HFFc6 (cell line): Measurements from ENCODE around the gene SMG7. TPM values are rescaled to one million over a fixed set of nuclear protein-coding genes. Genes with fewer than 3 reads are reported as not detected.

Experiments
- DNase-seq: peaks from one replicate; pipeline ENCODE4 v3.0.0-alpha.2; 2018
- H3K27ac Mint-ChIP-seq: 2 replicates; pipeline ENCODE4 v1.8.0; 2020; ENCODE audit warnings: mild to moderate bottlenecking, mixed read lengths
- H3K27me3 Mint-ChIP-seq: 2 replicates; pipeline ENCODE4 v1.8.0; 2021; ENCODE audit warnings: mild to moderate bottlenecking, moderate library complexity, mixed read lengths; ENCODE audit not compliant: insufficient read depth
- H3K36me3 Mint-ChIP-seq: 2 replicates; pipeline ENCODE4 v1.8.0; 2021; ENCODE audit warnings: low read depth, mixed read lengths
- H3K4me1 Mint-ChIP-seq: 2 replicates; pipeline ENCODE4 v1.8.0; 2020; ENCODE audit warnings: low read depth, mixed read lengths
- H3K4me3 Mint-ChIP-seq: 2 replicates; pipeline ENCODE4 v1.8.0; 2020; ENCODE audit warnings: mild to moderate bottlenecking, moderate library complexity, mixed read lengths
- H3K9me3 Mint-ChIP-seq: 2 replicates; pipeline ENCODE4 v1.8.0; 2020; ENCODE audit warnings: mild to moderate bottlenecking, mixed read lengths
- total RNA-seq, 6 experiments: library from RNA; stranded (reverse); fragmentation: NEBNext Ultra II Directional; extraction: Animal tissue kit (Norgen Biotek cat#: 25700); gene quantifications; 2 replicates in 1 of 6; 3 replicates in 5 of 6; pipeline ENCODE4 v1.2.3, GENCODE V29; 2021
- TF ChIP-seq, protein P1 (sequence below): fragments of 200-600 bp; sonication (generic); IDR thresholded peaks from 2 replicates; pipeline ENCODE4 v1.5.0; 2021; ENCODE audit warnings: antibody characterized with exemption, mild to moderate bottlenecking

SMG7 gene
- total RNA-seq, 6 experiments from 2014 or later = 49.5 to 63.6 (median 55.5) TPM

DNA sequence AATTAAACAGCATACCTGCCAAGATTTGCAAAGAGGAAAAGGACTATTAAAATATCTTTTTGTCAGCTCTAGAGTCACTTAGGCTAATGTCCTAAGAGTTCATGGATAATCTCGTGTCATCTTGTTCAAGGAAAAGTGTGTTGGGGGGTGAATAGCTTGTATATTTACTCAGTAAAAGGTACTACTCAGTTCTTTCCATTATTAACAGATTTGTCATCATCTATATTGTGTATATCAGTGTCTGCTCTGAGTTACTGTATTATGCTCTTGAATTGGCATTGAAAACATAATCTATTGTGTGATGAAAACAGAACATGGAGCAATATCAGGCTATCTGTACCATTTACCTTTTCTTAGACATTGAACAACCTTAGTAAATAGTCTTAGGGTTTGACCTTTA, 41.9 kb downstream of the SMG7 start:
- H3K27me3 Mint-ChIP-seq = no peaks in the 10 kb centered on the region
- H3K4me3 Mint-ChIP-seq = peak overlapping the region; percentile 67; the same call in 1 of the 2 replicates
- H3K4me1 Mint-ChIP-seq = peaks cover 45% of the 10 kb centered on the region
- peaks cover 20% of the 10 kb centered on the region for H3K36me3 Mint-ChIP-seq
- TF ChIP-seq, protein P1, sequence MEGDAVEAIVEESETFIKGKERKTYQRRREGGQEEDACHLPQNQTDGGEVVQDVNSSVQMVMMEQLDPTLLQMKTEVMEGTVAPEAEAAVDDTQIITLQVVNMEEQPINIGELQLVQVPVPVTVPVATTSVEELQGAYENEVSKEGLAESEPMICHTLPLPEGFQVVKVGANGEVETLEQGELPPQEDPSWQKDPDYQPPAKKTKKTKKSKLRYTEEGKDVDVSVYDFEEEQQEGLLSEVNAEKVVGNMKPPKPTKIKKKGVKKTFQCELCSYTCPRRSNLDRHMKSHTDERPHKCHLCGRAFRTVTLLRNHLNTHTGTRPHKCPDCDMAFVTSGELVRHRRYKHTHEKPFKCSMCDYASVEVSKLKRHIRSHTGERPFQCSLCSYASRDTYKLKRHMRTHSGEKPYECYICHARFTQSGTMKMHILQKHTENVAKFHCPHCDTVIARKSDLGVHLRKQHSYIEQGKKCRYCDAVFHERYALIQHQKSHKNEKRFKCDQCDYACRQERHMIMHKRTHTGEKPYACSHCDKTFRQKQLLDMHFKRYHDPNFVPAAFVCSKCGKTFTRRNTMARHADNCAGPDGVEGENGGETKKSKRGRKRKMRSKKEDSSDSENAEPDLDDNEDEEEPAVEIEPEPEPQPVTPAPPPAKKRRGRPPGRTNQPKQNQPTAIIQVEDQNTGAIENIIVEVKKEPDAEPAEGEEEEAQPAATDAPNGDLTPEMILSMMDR = no peak
- no peak for DNase-seq
- no peaks in the 10 kb centered on the region for H3K9me3 Mint-ChIP-seq
- H3K27ac Mint-ChIP-seq = peak overlapping the region; percentile 80

DNA sequence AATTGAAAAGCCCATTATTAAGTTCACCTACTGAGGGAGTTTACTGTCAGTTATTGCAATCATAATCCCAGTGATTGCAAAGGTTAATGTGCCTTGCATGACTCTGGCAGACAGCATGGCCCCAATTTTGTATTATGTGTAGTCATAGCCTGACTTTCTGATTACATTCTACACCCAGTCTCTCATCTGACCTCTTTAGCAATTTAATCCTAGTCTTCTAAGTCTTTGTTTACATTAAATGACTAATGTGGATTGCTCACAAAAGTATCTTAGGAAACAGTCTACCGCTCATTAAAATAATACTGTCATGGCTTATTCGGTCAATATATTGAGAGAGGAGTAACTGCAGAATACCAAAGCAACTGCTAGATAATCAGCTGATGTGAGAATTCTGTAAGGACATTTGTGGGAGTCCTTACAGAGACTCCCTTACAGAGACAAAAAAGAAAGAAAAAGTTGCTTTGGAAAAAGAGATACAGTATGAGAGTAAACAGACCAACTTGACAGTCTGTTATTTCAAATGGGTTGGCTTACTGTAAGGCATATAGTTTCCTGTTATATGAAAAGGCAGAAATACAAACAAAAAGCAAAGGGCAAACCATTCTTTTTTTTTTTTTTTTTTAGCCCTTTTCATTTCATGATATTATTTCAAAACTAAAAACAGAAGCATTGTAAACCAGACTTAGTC, 42.8 kb downstream of the SMG7 start:
- TF ChIP-seq, protein P1 = no peak
- peak overlapping the region; percentile 80 for H3K27ac Mint-ChIP-seq
- H3K4me1 Mint-ChIP-seq = peaks cover 45% of the 10 kb centered on the region
- peaks cover 20% of the 10 kb centered on the region for H3K36me3 Mint-ChIP-seq
- no peaks in the 10 kb centered on the region for H3K9me3 Mint-ChIP-seq
- H3K27me3 Mint-ChIP-seq = no peaks in the 10 kb centered on the region
- H3K4me3 Mint-ChIP-seq = peak overlapping the region; percentile 67
- DNase-seq = peak; percentile 88

DNA sequence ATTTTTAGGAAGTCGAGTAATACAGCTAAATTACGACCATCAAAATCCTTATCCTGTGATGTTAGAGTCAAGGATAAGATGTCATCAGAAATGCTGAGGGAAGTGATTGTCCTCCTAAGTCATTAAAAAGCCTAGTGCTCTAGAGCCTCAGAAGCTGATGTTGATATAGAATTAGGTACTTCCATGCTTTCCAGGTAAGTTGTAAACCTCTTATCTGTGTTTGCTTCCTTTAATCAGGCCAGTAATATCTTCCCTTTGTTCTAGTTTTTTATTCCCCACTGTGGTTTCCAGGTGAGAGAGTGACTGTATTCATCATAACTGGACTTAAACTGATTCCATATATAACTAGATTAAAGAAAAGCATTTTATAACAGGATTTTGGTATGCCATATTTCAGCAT, 44.4 kb downstream of the SMG7 start:
- Mint-ChIP-seq H3K36me3 (peaks cover 24% of the 10 kb centered on the region), H3K4me3 (no peak overlapping the region), H3K27ac (no peak overlapping the region), H3K27me3 (no peaks in the 10 kb centered on the region), H3K4me1 (peaks cover 37% of the 10 kb centered on the region), H3K9me3 (no peaks in the 10 kb centered on the region)
- TF ChIP-seq, protein P1 = no peak
- DNase-seq = no peak

DNA sequence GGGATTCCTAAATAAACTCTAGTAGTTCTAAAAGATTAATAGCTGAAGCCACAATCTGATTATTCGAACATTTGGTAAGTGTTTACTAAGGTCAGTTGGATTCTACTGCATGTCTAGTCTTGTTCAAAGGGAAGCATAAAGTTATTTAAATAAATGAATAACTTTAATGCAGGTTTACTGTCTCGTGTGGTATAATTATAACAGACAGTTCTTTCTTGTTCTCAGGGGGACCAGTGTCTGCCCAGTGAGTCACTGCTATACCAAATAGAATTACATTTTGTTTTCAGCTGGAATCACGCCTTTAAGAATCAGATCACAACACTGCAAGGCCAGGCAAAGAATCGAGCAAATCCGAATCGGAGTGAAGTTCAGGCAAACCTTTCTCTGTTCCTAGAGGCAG, 45.1 kb downstream of the SMG7 start:
- H3K36me3 Mint-ChIP-seq = peaks cover 28% of the 10 kb centered on the region
- H3K27ac Mint-ChIP-seq = no peak overlapping the region
- DNase-seq = no peak
- H3K27me3 Mint-ChIP-seq = no peaks in the 10 kb centered on the region
- H3K4me3 Mint-ChIP-seq = no peak overlapping the region
- H3K4me1 Mint-ChIP-seq = peaks cover 32% of the 10 kb centered on the region
- TF ChIP-seq, protein P1 = no peak
- no peaks in the 10 kb centered on the region for H3K9me3 Mint-ChIP-seq

DNA sequence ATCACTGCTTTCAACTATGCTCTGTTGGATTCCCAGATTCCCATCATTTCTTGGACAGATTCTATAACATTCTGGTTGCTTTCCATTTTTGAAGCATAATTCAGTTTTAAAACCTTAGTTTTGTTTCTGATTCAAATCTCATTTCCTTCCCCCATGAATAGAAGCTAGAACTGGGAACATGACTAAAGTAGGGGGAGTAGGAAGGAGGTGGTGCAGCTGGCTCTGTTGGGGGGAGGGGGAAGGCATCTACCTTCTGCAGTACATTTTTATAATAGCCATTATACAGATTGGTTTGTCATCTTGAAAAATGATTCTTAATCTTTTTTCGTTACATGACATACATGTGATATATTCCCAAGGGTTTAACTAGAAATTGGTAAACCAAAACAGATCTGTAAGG, 48.1 kb downstream of the SMG7 start:
- no peaks in the 10 kb centered on the region for H3K9me3 Mint-ChIP-seq
- peaks cover 32% of the 10 kb centered on the region for H3K36me3 Mint-ChIP-seq
- H3K4me1 Mint-ChIP-seq = peaks cover 15% of the 10 kb centered on the region
- no peaks in the 10 kb centered on the region for H3K27me3 Mint-ChIP-seq
- TF ChIP-seq, protein P1 = no peak
- H3K4me3 Mint-ChIP-seq = no peak overlapping the region
- H3K27ac Mint-ChIP-seq = no peak overlapping the region
- DNase-seq = no peak
